Cerebellar cortex (tissue), 1 donor: ENCODE results near the gene KLHDC2.
"Not testable (repeated sequence)": the region's sequence is repeated elsewhere in the genome, so short reads cannot be mapped to it uniquely, and the experiment has no call there.

Experiments used
- DNase-seq: peaks from one replicate; pipeline ENCODE4 v3.0.0-alpha.2; 2015; ENCODE audit warnings: low spot score

The KLHDC2 gene

DNA sequence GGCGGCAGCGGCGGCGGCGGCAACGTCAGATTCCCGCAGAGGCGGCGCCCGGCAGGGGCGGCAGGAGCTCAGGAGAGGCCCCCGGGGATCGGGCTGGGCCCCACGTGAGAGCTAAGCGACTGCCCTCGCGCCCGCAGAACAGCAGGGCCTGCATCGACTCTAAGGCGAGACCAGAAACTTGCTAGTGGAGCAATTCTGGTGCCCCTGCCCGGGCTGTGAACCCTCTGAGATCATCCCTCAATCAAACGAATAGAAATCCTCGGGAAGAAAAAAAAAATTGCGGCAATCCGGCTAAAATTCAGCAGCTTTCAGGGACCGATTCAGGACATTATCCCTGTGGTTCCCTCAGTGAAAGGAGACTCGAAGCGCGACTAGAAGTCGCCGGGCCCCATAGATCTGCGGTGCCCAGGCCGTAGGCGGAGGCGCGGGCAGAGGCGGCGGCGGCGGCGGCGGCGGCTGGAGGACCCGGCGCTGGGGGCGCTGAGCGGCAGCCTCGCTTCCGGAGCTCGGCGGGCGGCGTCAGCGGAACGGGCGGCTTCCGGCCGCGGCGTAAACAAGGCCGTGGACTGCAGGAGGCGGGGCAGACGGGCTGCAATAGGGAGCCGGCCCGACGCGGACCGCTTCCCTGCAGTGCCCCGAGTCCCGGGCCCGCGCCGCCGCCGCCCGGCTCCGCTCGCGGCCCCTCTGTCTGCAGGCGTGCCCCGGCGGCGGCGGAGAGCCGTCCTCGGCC lies at the start of gene KLHDC2:
TSS of gene KLHDC2 (plus strand) at position 583 of the 730 bp plus-strand sequence. CDS start 316 bp downstream, outside the sequence.
- peak; percentile 83 for DNase-seq

DNA sequence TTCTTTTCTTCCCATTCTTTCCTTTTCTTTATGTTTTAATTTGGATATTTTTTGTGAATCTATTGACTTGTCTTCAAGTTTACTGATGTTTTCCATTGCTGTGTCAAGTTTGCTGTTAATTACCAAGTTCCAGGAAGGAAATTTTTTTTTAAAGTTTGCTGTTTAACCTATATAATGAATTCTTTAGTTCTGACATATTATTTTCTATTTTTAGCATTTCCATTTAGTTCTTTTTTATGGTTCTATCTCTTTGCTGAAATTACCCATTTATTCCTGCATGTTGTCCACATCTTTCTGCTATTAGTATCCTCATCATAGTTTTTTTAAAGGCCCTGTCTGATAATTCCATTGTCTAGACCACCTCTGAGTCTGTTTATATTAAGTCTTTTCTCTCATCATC lies 47.2 kb upstream of the KLHDC2 start:
- no peak for DNase-seq

- not testable (repeated sequence) for DNase-seq
Measured at GRCh38 chr14:49721733-49722435, 46.1 kb upstream of the KLHDC2 start.

DNA sequence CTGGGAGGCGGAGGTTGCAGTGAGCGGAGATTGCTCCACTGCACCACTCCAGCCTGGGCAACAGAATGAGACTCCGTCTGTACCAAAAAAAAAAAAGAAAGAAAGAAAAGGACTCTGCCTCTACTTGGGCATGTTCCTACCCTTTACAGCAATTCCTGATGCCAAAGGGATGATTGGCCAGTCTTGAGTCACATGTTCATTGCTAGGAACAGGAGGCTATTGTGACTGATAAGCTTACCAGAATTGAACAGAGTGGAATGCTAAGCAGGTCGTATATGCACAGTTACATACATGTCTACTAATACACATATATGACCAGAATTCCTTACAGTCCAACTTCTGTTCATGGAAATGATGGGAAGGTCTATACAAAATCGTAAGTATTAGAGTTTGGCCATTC lies 40.8 kb upstream of the KLHDC2 start:
- no peak for DNase-seq

DNA sequence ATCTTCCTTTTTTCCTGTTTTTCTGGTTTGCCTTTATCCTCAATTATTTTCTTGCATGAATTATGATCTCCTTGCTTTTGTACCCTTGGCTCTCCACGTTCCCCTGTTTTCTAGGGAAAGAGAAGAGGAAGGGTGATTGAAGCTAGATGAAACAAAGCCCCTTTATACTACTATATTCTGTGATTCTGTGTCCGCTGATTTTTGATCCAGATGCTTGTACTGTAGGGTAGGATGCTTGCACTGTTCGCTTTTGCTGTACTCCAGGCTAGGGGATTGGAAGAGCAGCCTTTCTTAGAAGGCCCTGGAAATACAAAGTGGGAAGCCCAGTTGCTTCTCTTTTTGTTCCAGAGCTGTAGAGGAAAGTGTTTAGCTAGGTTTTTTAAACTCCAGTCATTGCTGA lies 35.1 kb upstream of the KLHDC2 start:
- no peak for DNase-seq

GRCh38 chr14:49733836-49734235 lies 34.1 kb upstream of the KLHDC2 start:
- no peak for DNase-seq

DNA sequence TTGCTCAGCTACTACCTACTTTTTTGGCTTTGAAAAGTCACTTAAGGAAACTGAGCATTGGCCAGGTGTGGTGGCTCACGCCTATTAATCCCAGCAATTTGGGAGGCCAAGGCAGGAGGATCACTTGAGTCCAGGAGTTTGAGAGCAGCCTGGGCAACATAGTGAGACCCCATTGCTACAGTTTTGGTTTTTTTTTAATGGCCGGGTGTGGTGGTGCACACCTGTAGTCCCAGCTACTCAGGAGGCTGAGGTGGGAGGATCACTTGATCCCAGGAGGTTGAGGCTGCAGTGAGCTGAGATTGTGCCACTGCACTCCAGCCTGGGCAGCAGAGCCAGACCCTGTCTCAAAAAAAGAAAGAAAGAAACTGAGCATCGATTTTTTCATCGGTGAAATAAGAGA lies 32.3 kb upstream of the KLHDC2 start:
- DNase-seq: not testable (repeated sequence)

DNA sequence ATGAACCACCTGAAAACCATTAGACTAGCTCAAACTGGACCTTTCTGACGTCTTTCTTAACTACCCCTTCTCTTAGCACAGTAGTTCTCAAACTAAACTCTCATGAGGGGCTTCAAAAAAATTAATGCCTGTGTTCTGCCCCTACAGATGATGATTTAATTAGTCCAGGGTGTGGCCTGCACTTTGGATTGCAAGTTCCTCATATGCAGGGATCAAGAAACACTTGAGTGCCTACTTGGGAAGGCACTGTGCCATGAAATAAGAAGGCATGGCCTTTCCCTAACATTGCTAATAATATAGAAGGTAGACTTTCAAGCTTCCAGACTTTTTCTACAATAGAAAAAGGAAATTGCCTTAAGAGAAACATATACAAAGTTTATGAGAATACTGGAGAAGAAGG lies 22.8 kb upstream of the KLHDC2 start:
- no peak for DNase-seq

GRCh38 chr14:49746476-49746875 lies 21.5 kb upstream of the KLHDC2 start:
- not testable (repeated sequence) for DNase-seq

DNA sequence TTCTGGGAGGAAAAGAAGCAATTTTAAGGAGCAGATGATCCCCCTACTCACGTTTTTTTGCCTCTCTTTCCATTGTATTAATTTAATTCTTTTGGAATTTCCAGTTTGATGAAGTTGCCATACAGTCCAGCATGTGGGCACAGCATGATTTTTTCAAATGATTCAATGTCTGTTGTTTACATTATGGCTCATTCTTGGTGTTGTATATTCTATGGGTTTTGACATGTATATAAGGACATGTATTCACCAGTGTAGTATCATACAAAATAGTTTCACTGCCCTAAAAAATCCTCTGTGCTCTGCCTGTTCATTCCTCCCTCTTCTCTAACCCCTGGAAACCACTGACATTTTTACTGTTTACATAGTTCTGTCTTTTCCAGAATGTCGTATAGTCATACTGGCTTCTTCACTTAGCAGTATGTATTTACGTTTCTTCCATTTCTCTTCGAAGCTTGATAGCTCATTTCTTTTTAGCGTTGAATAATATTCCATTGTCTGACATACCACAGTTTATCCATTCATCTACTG lies 13.3 kb upstream of the KLHDC2 start:
- DNase-seq: no peak

DNA sequence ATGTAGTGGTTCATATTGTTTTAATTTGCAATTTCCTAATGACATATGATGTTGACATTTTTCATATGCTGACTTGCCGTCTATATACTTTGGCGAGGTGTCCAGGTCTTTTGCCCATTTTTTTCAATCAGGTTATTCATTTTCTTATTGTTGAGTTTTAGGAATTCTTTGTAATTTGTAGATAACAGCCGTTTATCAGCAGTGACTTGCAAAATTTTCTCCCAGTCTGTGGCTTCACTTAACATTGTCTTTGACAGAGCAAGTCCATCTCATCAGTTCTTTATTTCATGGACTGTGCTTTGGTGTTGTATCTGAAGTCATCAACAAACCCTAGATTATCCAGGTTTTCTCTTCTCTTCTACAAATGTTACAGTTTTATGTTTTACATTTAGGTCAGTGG lies 12.6 kb upstream of the KLHDC2 start:
- no peak for DNase-seq

- DNase-seq: no peak
Measured at GRCh38 chr14:49761839-49762551, 6.0 kb upstream of the KLHDC2 start.

DNA sequence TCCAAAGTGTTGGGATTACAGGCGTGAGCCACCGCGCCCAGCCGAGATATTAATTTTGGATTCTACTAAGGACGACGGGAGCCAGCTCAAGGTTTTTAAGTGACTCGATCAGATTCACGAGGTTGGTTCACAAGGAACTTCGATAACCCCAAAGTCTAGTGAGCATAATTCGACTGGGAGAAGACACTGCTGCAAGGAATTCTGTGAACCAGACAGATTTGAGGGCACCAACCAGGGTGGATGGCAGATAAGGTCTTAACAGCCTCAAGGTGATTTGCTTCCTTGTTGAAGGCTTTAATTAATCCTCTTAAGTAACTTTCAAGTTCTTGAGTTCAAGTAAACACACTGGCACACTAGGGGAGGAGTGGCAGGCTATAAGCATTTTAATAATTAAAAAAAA lies 1.1 kb upstream of the KLHDC2 start:
- DNase-seq: no peak

GRCh38 chr14:49767270-49767570 lies 733 bp upstream of the KLHDC2 start:
- no peak for DNase-seq

- DNase-seq: peak; percentile 64
Measured at GRCh38 chr14:49768301-49769121, 558 bp downstream of the KLHDC2 start.

DNA sequence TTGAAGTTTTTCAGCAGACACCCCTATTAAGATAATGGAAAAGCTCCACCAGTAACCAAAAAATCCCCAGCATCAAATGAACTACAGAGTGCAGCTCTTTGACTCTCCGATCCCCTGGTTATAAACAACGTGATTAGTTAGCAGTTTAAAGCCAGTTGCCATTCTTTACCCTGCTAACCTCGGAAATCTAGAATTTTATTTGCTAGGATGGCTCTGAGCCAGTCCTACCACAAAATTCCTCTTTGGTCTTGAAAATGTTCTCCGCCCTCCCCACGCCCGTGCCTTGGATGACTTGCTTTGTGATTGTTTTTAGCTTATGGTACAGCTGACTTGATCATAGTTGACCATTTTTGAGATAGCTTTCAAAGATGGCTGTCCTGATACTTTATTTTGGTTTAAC lies 1.2 kb downstream of the KLHDC2 start:
- DNase-seq: no peak

DNA sequence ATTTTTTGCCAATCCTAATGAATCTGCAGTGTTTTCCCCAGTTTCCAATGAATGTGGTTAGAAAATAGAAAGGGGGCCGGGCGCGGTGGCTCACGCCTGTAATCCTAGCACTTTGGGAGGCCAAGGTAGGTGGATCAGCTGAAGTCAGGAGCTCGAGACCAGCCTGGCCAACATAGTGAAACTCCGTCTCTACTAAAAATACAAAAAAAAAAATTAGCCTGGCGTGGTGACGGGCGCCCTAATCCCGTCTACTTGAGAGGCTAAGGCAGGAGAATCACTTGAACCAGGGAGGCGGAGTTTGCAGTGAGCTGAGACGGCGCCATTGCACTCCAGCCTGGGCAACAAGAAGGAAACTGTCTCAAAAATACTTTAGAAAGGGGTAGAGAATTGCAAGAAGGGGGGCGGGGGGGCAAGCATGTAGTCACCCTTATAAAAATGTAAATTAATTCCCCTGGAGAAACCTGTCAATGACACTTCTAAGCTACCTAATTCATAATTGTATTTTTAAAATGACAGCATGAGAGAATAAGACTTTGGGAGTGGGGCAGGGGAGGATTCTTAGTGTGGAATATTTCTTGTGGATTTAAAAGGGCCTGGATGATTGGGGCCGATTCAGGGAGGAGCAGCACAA lies 1.7 kb downstream of the KLHDC2 start:
- DNase-seq: no peak

DNA sequence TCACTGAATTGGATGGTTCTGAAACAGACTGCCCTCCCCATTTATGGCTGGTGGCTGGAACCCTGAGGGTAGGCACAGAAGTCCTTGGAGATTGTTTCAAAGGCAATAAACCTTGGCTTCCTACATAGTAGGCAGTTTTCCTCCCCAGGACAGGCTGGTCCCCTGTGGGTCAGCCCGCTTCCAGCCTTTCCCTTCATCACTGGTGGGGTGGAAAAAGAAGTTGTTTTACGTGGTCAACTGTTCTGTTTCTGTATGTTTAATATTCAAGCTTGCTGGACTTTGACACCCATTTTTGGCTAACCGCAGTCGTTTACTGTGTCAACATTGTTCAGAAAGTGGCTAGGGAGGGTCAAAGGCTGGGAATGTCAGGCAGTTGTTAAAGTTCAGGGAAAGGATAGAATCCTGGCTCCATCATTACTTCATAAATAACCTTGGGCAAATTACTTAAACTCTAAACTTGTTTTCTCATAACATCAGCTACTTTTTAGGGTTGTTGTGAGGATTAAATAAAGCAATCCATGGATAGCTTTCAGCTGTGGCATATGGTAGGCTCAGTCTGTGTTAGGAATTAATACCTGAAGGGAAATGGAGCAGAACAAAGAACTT lies 2.4 kb downstream of the KLHDC2 start:
- no peak for DNase-seq

DNA sequence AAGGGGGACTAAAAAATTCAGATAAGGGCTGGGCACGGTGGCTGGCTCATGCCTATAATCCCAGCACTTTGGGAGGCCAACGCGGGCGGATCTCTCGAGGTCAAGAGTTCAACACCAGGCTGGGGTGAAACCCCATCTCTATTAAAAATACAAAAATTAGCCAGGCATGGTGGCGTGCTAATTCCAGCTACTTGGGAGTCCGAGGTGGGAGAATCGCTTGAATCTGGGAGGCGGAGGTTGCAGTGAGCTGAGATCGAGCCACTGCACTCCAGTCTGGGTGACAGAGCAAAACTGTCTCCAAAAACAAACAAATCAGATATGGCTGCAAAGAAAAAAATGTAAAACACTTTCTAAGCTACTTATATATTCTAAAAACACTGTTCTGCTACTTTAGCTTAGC lies 3.7 kb downstream of the KLHDC2 start:
- DNase-seq: not testable (repeated sequence)

DNA sequence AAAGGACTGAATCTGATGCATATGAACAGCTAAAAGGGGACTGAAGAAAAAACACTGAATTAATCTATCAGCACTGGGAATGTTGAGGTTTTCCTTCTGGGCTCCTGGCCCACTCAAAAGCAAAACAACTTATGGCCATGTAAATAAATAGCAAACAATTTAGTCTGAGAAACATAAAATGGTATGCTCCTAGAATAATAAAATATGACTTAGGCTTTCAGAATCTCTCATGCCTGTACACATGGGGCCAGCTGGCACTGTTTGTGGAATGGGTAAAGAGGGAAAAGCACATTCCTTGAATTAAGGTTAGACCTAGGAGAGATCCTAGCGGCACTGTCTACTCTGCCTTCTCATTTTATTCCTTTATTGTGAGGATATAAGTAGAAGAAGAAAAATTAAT lies 6.2 kb downstream of the KLHDC2 start:
- no peak for DNase-seq

GRCh38 chr14:49778421-49778820 lies 10.5 kb downstream of the KLHDC2 start:
- DNase-seq: no peak
